HEK293 (cell line): ENCODE measurements around the gene FANCL.

Experiments
- GLIS1 ChIP-seq: fragments of 450-650 bp; formaldehyde crosslinking; IDR thresholded peaks from 2 replicates; pipeline ENCODE4 v1.5.1; 2016; ENCODE audit warnings: missing biosample characterization, missing genetic modification characterization
- IKZF3 ChIP-seq: fragments of 450-650 bp; IDR thresholded peaks from 2 replicates; pipeline ENCODE4 v1.5.0; 2018; ENCODE audit warnings: missing biosample characterization, mild to moderate bottlenecking, missing genetic modification characterization, moderate library complexity
- KLF9 ChIP-seq: fragments of 450-650 bp; formaldehyde crosslinking; IDR thresholded peaks from 2 replicates; pipeline ENCODE4 v1.5.1; 2016; ENCODE audit warnings: missing biosample characterization, missing genetic modification characterization, low read depth
- PATZ1 ChIP-seq: fragments of 450-650 bp; formaldehyde crosslinking; IDR thresholded peaks from 2 replicates; pipeline ENCODE4 v1.5.1; 2016; ENCODE audit warnings: missing biosample characterization, missing genetic modification characterization
- SETDB1 ChIP-seq: IDR thresholded peaks from one replicate; pipeline ENCODE4 v1.6.1; 2017; ENCODE audit warnings: mild to moderate bottlenecking, low read length, moderate library complexity, mixed read lengths; ENCODE audit not compliant: insufficient read length
- SP2 ChIP-seq: fragments of 450-650 bp; formaldehyde crosslinking; IDR thresholded peaks from 2 replicates; pipeline ENCODE4 v1.5.1; 2016; ENCODE audit warnings: missing biosample characterization, missing genetic modification characterization
- SP7 ChIP-seq: fragments of 450-650 bp; formaldehyde crosslinking; IDR thresholded peaks from 2 replicates; pipeline ENCODE4 v1.5.1; 2016; ENCODE audit warnings: missing biosample characterization, missing genetic modification characterization
- ZBTB20 ChIP-seq: fragments of 450-650 bp; formaldehyde crosslinking; IDR thresholded peaks from 2 replicates; pipeline ENCODE4 v1.5.1; 2016; ENCODE audit warnings: missing biosample characterization, missing genetic modification characterization
- ZBTB8A ChIP-seq: fragments of 450-650 bp; formaldehyde crosslinking; IDR thresholded peaks from 2 replicates; pipeline ENCODE4 v1.5.1; 2016; ENCODE audit warnings: missing biosample characterization, missing genetic modification characterization
- ZFHX2 ChIP-seq: fragments of 450-650 bp; formaldehyde crosslinking; conservative IDR thresholded peaks from 2 replicates; pipeline ENCODE4 v1.5.1; 2016; ENCODE audit warnings: missing biosample characterization, missing genetic modification characterization
- ZIC2 ChIP-seq: fragments of 450-650 bp; formaldehyde crosslinking; IDR thresholded peaks from 2 replicates; pipeline ENCODE4 v1.5.1; 2016; ENCODE audit warnings: missing biosample characterization, missing genetic modification characterization
- ZNF121 ChIP-seq: fragments of 450-650 bp; formaldehyde crosslinking; IDR thresholded peaks from 2 replicates; pipeline ENCODE4 v1.5.1; 2016; ENCODE audit warnings: missing biosample characterization, missing genetic modification characterization
- ZNF132 ChIP-seq: fragments of 450-650 bp; formaldehyde crosslinking; IDR thresholded peaks from 2 replicates; pipeline ENCODE4 v1.5.1; 2017; ENCODE audit warnings: missing biosample characterization, missing genetic modification characterization, borderline replicate concordance
- ZNF174 ChIP-seq: fragments of 450-650 bp; formaldehyde crosslinking; IDR thresholded peaks from 2 replicates; pipeline ENCODE4 v1.5.0; 2017; ENCODE audit warnings: missing biosample characterization, mild to moderate bottlenecking, missing genetic modification characterization
- ZNF221 ChIP-seq: fragments of 450-650 bp; formaldehyde crosslinking; IDR thresholded peaks from 2 replicates; pipeline ENCODE4 v1.5.1; 2017; ENCODE audit warnings: missing biosample characterization, missing genetic modification characterization, borderline replicate concordance
- ZNF324 ChIP-seq: fragments of 450-650 bp; formaldehyde crosslinking; IDR thresholded peaks from 2 replicates; pipeline ENCODE4 v1.5.1; 2016; ENCODE audit warnings: missing biosample characterization, missing genetic modification characterization
- ZNF335 ChIP-seq: fragments of 450-650 bp; formaldehyde crosslinking; conservative IDR thresholded peaks from 2 replicates; pipeline ENCODE4 v1.5.1; 2016; ENCODE audit warnings: missing biosample characterization, missing genetic modification characterization
- ZNF529 ChIP-seq: fragments of 450-650 bp; formaldehyde crosslinking; IDR thresholded peaks from 2 replicates; pipeline ENCODE4 v1.5.1; 2017; ENCODE audit warnings: missing genetic modification characterization, missing biosample characterization; ENCODE audit not compliant: insufficient replicate concordance
- ZNF558 ChIP-seq: fragments of 450-650 bp; formaldehyde crosslinking; IDR thresholded peaks from 2 replicates; pipeline ENCODE4 v1.5.1; 2016; ENCODE audit warnings: missing biosample characterization, missing genetic modification characterization
- ZNF623 ChIP-seq: fragments of 450-650 bp; formaldehyde crosslinking; IDR thresholded peaks from 2 replicates; pipeline ENCODE4 v1.5.1; 2016; ENCODE audit warnings: missing biosample characterization, missing genetic modification characterization
- ZNF660 ChIP-seq: fragments of 450-650 bp; IDR thresholded peaks from 2 replicates; pipeline ENCODE4 v1.5.1; 2018; ENCODE audit warnings: missing biosample characterization, mild to moderate bottlenecking, missing genetic modification characterization
- ZNF664 ChIP-seq: fragments of 450-650 bp; formaldehyde crosslinking; IDR thresholded peaks from 2 replicates; pipeline ENCODE4 v1.5.1; 2016; ENCODE audit warnings: missing biosample characterization, missing genetic modification characterization
- ZNF692 ChIP-seq: fragments of 450-650 bp; formaldehyde crosslinking; IDR thresholded peaks from 2 replicates; pipeline ENCODE4 v1.5.1; 2016; ENCODE audit warnings: missing biosample characterization, missing genetic modification characterization
- ZNF830 ChIP-seq: fragments of 450-650 bp; IDR thresholded peaks from 2 replicates; pipeline ENCODE4 v1.5.0; 2018; ENCODE audit warnings: missing biosample characterization, missing genetic modification characterization, low read depth, mild to moderate bottlenecking, moderate library complexity
- ZNF843 ChIP-seq: fragments of 450-650 bp; formaldehyde crosslinking; IDR thresholded peaks from 2 replicates; pipeline ENCODE4 v1.5.1; 2016; ENCODE audit warnings: missing biosample characterization, missing genetic modification characterization
- TF ChIP-seq, protein P1 (sequence below): fragments of 450-650 bp; formaldehyde crosslinking; conservative IDR thresholded peaks from 2 replicates; pipeline ENCODE4 v1.5.1; 2016; ENCODE audit warnings: low read depth, missing biosample characterization, missing genetic modification characterization
- TF ChIP-seq, protein P2 (sequence below): fragments of 450-650 bp; IDR thresholded peaks from 2 replicates; pipeline ENCODE4 v1.5.1; 2018; ENCODE audit warnings: missing biosample characterization, mild to moderate bottlenecking, missing genetic modification characterization
- TF ChIP-seq, protein P3 (sequence below): fragments of 450-650 bp; formaldehyde crosslinking; IDR thresholded peaks from 2 replicates; pipeline ENCODE4 v1.5.1; 2016; ENCODE audit warnings: missing biosample characterization, missing genetic modification characterization

Gene FANCL

DNA sequence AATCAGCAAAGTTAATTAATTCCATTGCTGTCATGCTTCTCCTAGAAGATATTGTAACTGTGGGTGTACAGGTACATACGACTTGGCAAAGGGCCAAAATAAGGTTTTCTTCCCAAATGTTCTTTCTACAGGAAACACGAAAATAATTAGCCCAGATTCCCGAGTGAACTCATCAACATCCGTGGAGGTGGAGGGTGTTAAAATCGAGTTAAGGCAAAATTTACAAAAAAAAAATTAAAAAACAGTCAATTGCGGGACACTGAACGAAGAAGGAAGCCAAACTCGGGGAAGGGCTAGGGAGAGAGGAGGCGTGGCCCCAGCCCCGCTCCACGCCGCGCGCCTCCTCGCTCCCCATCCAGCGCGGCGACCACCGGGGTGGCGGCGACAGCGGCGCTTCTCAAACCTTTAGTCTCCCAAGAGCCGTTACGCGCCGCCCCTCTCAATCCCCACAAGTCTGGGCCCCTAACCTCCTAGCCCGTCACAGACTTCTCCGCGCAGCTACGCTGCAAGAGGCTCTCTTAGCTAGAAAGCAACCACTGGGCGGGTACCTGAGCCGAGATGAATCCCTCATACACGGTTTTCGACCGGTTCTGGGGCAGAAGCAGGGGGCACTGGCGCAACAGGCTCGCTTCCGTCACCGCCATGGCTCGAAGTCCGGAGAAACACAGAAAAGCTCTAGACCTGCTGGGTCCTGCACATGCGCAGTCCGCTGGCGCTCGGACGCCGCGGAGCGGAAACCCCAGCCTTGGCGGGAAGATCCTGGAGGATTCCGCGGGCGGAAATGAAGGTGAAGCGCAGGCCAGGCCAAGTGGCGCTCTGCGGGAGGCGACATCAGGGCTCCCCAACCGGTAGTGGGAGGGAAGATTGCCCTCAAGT lies at the start of gene FANCL (continued):
- TF ChIP-seq, protein P1, sequence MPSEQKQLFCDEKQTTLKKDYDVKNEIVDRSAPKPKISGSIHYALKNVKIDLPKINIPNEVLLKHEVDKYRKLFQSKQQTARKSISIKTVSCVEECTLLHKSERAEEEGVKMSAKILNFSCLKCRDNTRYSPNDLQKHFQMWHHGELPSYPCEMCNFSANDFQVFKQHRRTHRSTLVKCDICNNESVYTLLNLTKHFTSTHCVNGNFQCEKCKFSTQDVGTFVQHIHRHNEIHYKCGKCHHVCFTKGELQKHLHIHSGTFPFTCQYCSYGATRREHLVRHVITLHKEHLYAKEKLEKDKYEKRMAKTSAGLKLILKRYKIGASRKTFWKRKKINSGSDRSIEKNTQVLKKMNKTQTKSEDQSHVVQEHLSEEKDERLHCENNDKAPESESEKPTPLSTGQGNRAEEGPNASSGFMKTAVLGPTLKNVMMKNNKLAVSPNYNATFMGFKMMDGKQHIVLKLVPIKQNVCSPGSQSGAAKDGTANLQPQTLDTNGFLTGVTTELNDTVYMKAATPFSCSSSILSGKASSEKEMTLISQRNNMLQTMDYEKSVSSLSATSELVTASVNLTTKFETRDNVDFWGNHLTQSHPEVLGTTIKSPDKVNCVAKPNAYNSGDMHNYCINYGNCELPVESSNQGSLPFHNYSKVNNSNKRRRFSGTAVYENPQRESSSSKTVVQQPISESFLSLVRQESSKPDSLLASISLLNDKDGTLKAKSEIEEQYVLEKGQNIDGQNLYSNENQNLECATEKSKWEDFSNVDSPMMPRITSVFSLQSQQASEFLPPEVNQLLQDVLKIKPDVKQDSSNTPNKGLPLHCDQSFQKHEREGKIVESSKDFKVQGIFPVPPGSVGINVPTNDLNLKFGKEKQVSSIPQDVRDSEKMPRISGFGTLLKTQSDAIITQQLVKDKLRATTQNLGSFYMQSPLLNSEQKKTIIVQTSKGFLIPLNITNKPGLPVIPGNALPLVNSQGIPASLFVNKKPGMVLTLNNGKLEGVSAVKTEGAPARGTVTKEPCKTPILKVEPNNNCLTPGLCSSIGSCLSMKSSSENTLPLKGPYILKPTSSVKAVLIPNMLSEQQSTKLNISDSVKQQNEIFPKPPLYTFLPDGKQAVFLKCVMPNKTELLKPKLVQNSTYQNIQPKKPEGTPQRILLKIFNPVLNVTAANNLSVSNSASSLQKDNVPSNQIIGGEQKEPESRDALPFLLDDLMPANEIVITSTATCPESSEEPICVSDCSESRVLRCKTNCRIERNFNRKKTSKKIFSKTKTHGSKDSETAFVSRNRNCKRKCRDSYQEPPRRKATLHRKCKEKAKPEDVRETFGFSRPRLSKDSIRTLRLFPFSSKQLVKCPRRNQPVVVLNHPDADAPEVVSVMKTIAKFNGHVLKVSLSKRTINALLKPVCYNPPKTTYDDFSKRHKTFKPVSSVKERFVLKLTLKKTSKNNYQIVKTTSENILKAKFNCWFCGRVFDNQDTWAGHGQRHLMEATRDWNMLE (tag by site-specific recombination), result peak; percentile 97
- TF ChIP-seq SP7 (tag by site-specific recombination), result peak; percentile 32
- peak; percentile 58; the same call in 1 of the 2 replicates for TF ChIP-seq PATZ1
- TF ChIP-seq ZNF830, result peak; percentile 84
- TF ChIP-seq ZFHX2 (tag by site-specific recombination), result peak; percentile 14; the same call in 1 of the 2 replicates
- peak; percentile 24 for TF ChIP-seq ZIC2
- no peak for TF ChIP-seq ZNF174 (tag by site-specific recombination)
- TF ChIP-seq ZNF324 (tag by site-specific recombination), result no peak
- TF ChIP-seq ZNF558 (tag by site-specific recombination), result no peak
- TF ChIP-seq ZBTB20, result peak; percentile 73
- no peak for TF ChIP-seq ZNF132 (tag by site-specific recombination)
- TF ChIP-seq SP2 (tag by site-specific recombination), result peak; percentile 34; the same call in 1 of the 2 replicates
- TF ChIP-seq IKZF3 (tag by site-specific recombination), result peak; percentile 91
- TF ChIP-seq ZNF335, result peak; percentile 55
- TF ChIP-seq, protein P2, sequence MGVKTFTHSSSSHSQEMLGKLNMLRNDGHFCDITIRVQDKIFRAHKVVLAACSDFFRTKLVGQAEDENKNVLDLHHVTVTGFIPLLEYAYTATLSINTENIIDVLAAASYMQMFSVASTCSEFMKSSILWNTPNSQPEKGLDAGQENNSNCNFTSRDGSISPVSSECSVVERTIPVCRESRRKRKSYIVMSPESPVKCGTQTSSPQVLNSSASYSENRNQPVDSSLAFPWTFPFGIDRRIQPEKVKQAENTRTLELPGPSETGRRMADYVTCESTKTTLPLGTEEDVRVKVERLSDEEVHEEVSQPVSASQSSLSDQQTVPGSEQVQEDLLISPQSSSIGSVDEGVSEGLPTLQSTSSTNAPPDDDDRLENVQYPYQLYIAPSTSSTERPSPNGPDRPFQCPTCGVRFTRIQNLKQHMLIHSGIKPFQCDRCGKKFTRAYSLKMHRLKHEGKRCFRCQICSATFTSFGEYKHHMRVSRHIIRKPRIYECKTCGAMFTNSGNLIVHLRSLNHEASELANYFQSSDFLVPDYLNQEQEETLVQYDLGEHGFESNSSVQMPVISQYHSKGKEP (tag by site-specific recombination), result peak; percentile 81
- no peak for TF ChIP-seq ZNF623 (tag by site-specific recombination)
- TF ChIP-seq ZNF529, result peak; percentile 53
- TF ChIP-seq ZBTB8A (tag by site-specific recombination), result peak; percentile 50
- TF ChIP-seq, protein P3, sequence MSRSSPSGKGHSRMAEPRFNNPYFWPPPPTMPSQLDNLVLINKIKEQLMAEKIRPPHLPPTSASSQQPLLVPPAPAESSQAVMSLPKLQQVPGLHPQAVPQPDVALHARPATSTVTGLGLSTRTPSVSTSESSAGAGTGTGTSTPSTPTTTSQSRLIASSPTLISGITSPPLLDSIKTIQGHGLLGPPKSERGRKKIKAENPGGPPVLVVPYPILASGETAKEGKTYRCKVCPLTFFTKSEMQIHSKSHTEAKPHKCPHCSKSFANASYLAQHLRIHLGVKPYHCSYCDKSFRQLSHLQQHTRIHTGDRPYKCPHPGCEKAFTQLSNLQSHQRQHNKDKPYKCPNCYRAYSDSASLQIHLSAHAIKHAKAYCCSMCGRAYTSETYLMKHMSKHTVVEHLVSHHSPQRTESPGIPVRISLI (tag by site-specific recombination), result 0 out of 2 replicates have a peak, but pooled peaks have one; percentile 27
- TF ChIP-seq KLF9, result peak; percentile 73
- TF ChIP-seq SETDB1, result peak; percentile 82
- peak; percentile 93 for TF ChIP-seq ZNF660 (tag by site-specific recombination)
- no peak for TF ChIP-seq ZNF121 (tag by site-specific recombination)
- TF ChIP-seq ZNF692 (tag by site-specific recombination), result peak; percentile 61; the same call in 1 of the 2 replicates
- peak; percentile 77 for TF ChIP-seq GLIS1
- TF ChIP-seq ZNF843, result peak; percentile 15; the same call in 1 of the 2 replicates
- TF ChIP-seq ZNF221 (tag by site-specific recombination), result peak; percentile 59; the same call in 1 of the 2 replicates
- TF ChIP-seq ZNF664 (tag by site-specific recombination), result no peak
